Measurements from ENCODE around the gene KRTAP5-7.

DNA sequence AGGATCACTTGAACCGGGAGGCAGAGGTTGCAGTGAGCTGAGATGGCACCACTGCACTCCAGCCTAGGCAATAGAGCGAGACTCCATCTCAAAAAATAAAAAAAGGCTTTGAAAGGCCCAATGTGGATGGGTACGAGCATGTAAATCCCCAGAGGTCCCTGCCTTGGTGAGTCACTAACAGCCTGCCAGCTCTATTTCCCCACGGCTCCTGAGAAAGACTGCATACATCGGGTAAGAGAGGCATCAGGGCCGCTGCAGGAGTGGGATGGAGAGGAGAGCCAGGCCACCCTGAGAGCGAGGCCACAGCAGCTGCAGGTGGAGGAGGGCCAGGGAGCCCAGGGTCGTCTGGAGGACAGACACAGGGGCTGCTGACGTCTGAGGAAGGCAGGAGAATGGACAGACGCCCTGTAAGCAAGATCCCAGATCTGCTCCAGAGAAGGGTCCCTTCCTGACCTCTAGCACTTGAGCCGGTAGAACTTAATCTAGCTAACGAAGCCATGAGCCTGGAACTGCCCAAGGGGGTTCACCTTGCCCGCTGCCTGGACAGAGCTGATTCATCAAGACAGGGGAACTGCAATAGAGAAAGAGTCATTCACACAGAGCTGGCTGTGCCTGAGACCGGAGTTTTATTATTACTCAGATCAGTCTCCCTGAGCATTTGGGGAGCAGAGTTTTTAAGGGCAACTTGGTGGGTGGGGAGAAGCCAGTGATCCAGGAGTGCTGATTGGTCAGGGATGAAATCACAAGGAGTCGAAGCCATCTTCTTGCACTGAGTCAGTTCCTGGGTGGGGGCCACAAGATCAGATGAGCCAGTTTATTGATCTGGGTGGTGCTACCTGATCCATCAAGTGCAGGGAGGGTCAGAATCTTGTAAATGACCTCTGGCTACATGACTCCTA is 16.1 kb downstream of the KRTAP5-7 start:
- TF ChIP-seq, protein P1, sequence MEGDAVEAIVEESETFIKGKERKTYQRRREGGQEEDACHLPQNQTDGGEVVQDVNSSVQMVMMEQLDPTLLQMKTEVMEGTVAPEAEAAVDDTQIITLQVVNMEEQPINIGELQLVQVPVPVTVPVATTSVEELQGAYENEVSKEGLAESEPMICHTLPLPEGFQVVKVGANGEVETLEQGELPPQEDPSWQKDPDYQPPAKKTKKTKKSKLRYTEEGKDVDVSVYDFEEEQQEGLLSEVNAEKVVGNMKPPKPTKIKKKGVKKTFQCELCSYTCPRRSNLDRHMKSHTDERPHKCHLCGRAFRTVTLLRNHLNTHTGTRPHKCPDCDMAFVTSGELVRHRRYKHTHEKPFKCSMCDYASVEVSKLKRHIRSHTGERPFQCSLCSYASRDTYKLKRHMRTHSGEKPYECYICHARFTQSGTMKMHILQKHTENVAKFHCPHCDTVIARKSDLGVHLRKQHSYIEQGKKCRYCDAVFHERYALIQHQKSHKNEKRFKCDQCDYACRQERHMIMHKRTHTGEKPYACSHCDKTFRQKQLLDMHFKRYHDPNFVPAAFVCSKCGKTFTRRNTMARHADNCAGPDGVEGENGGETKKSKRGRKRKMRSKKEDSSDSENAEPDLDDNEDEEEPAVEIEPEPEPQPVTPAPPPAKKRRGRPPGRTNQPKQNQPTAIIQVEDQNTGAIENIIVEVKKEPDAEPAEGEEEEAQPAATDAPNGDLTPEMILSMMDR (IDR thresholded peaks at IDR 0.05; ENCODE audit: borderline replicate concordance, extremely low read depth, low read length, poor library complexity, severe bottlenecking) = no peak
- TF ChIP-seq EZH2 (IDR thresholded peaks at IDR 0.05; ENCODE audit: borderline replicate concordance, low read depth, low read length, severe bottlenecking) = no peak

Data from DND-41 (cell line).